ENCODE measurements around the gene ALOX5. TPM values are rescaled to one million over a fixed set of nuclear protein-coding genes. Genes with fewer than 3 reads are reported as not detected.
A peak's percentile ranks its signal among the peaks of the same experiment; 100 is the strongest.
"Not testable (repeated sequence)": the region's sequence is repeated elsewhere in the genome, so short reads cannot be mapped to it uniquely, and the experiment has no call there.

The ALOX5 gene
- total RNA-seq = 10 to 100 TPM; 13.5 to 27.2 (median 21.1) TPM

- TF ChIP-seq CTCF (IDR thresholded peaks at IDR 0.05) = no peak
- no peak for TF ChIP-seq POLR2A (IDR thresholded peaks at IDR 0.05)
- TF ChIP-seq EP300 (IDR thresholded peaks at IDR 0.05; ENCODE audit: low read depth) = no peak
- TF ChIP-seq POLR2AphosphoS5 (IDR thresholded peaks at IDR 0.05) = no peak
- Histone ChIP-seq H3K9me3 (no peaks in the 10 kb centered on the region), H3K27ac (peak within 1 kb of the TSS; percentile 38 to 65 (median 49)), H3K27me3 (peaks cover 48% of the 10 kb centered on the region), H3K36me3 (no peaks in the 10 kb centered on the region), H3K4me1 (peaks cover 8 to 24% (median 17%) of the 10 kb centered on the region in 4 donors), H3K4me3 (peak within 1 kb of the TSS; percentile 23 to 50 (median 38))
- peak; percentile 79 for DNase-seq
- intact Hi-C loops (cut with DNase I; ENCODE audit: low total_unique reads) (no loop called here), in situ Hi-C loops (cut with MboI; ENCODE audit: low pct_ligation_motif_present in 1 of 4, low pct_unique_long_range_greater_than_20kb in 1 of 4, low sequenced_read_pairs in 3 of 4) (no loop called here)
- WGBS, 2 donors (ENCODE audit: low coverage in 1 of 2) = 1% methylated on average over 34 of the region's 59 CpGs; no CpG with 5 or more reads in 1 of the 2 donors
These were observed at the start of gene ALOX5 for GRCh38 chr10:45373576-45374349. TSS of gene ALOX5 (plus strand) at chr10:45374216. CDS start at chr10:45374280, 64 bp downstream.

GRCh38 chr10:45325116-45325515, 48.9 kb upstream of the ALOX5 start:
- in situ Hi-C loops (cut with MboI; ENCODE audit: low pct_ligation_motif_present in 1 of 4, low pct_unique_long_range_greater_than_20kb in 1 of 4, low sequenced_read_pairs in 3 of 4) (no loop called here), intact Hi-C loops (cut with DNase I; ENCODE audit: low total_unique reads) (no loop called here)
- Histone ChIP-seq H3K27me3 (no peaks in the 10 kb centered on the region), H3K27ac (no peak overlapping the region), H3K4me1 (no peaks in the 10 kb centered on the region), H3K36me3 (no peaks in the 10 kb centered on the region), H3K9me3 (peaks cover 0 to 2% of the 10 kb centered on the region in 2 donors), H3K4me3 (no peak overlapping the region)
- TF ChIP-seq POLR2AphosphoS5 (IDR thresholded peaks at IDR 0.05) (no peak), POLR2A (IDR thresholded peaks at IDR 0.05) (no peak), EP300 (IDR thresholded peaks at IDR 0.05; ENCODE audit: low read depth) (no peak), CTCF (IDR thresholded peaks at IDR 0.05) (no peak)
- no peak for DNase-seq
- WGBS, 2 donors (ENCODE audit: low coverage in 1 of 2) = 70 to 74% methylated on average over 1 of the region's 1 CpG

- intact Hi-C loops (cut with DNase I; ENCODE audit: low total_unique reads); H3K9me3 ChIP-seq; H3K27me3 ChIP-seq; H3K36me3 ChIP-seq; H3K4me1 ChIP-seq; DNase-seq; in situ Hi-C loops (cut with MboI; ENCODE audit: low pct_ligation_motif_present in 1 of 4, low pct_unique_long_range_greater_than_20kb in 1 of 4, low sequenced_read_pairs in 3 of 4); H3K27ac ChIP-seq; H3K4me3 ChIP-seq: not testable (repeated sequence)
- WGBS, 2 donors (ENCODE audit: low coverage in 1 of 2) = 94% methylated on average over 1 of the region's 1 CpG; no CpG with 5 or more reads in 1 of the 2 donors
These were observed 47.2 kb upstream of the ALOX5 start for GRCh38 chr10:45326864-45327263.

GRCh38 chr10:45331824-45332223, 42.2 kb upstream of the ALOX5 start:
- H3K9me3 ChIP-seq; intact Hi-C loops (cut with DNase I; ENCODE audit: low total_unique reads); H3K4me1 ChIP-seq; DNase-seq; H3K4me3 ChIP-seq; H3K27ac ChIP-seq; H3K27me3 ChIP-seq; in situ Hi-C loops (cut with MboI; ENCODE audit: low pct_ligation_motif_present in 1 of 4, low pct_unique_long_range_greater_than_20kb in 1 of 4, low sequenced_read_pairs in 3 of 4); H3K36me3 ChIP-seq: not testable (repeated sequence)
- 77 to 88% methylated on average over 3 of the region's 3 CpGs for WGBS, 2 donors (ENCODE audit: low coverage in 1 of 2)

GRCh38 chr10:45339894-45340293, 34.1 kb upstream of the ALOX5 start:
- WGBS, 2 donors (ENCODE audit: low coverage in 1 of 2) = 95% methylated on average over 1 of the region's 1 CpG; no CpG with 5 or more reads in 1 of the 2 donors
- DNase-seq = no peak
- TF ChIP-seq POLR2A (IDR thresholded peaks at IDR 0.05) (no peak), EP300 (IDR thresholded peaks at IDR 0.05; ENCODE audit: low read depth) (no peak), CTCF (IDR thresholded peaks at IDR 0.05) (no peak), POLR2AphosphoS5 (IDR thresholded peaks at IDR 0.05) (no peak)
- H3K4me3 ChIP-seq = no peak overlapping the region
- in situ Hi-C loops (cut with MboI; ENCODE audit: low pct_ligation_motif_present in 1 of 4, low pct_unique_long_range_greater_than_20kb in 1 of 4, low sequenced_read_pairs in 3 of 4) = no loop called here
- H3K27ac ChIP-seq = no peak overlapping the region
- no peaks in the 10 kb centered on the region for H3K4me1 ChIP-seq
- intact Hi-C loops (cut with DNase I; ENCODE audit: low total_unique reads) = no loop called here
- no peaks in the 10 kb centered on the region for H3K36me3 ChIP-seq
- H3K9me3 ChIP-seq = no peaks in the 10 kb centered on the region
- H3K27me3 ChIP-seq = no peaks in the 10 kb centered on the region

GRCh38 chr10:45340420-45340819, 33.6 kb upstream of the ALOX5 start:
- H3K27ac ChIP-seq; H3K9me3 ChIP-seq; H3K27me3 ChIP-seq; in situ Hi-C loops (cut with MboI; ENCODE audit: low pct_ligation_motif_present in 1 of 4, low pct_unique_long_range_greater_than_20kb in 1 of 4, low sequenced_read_pairs in 3 of 4); intact Hi-C loops (cut with DNase I; ENCODE audit: low total_unique reads); H3K4me3 ChIP-seq; H3K4me1 ChIP-seq; DNase-seq; H3K36me3 ChIP-seq: not testable (repeated sequence)
- 76 to 80% methylated on average over 2 to 4 of the region's 4 CpGs for WGBS, 2 donors (ENCODE audit: low coverage in 1 of 2)

GRCh38 chr10:45346652-45347335, 27.2 kb upstream of the ALOX5 start:
- DNase-seq; H3K4me1 ChIP-seq; in situ Hi-C loops (cut with MboI; ENCODE audit: low pct_ligation_motif_present in 1 of 4, low pct_unique_long_range_greater_than_20kb in 1 of 4, low sequenced_read_pairs in 3 of 4); H3K27ac ChIP-seq; intact Hi-C loops (cut with DNase I; ENCODE audit: low total_unique reads); H3K9me3 ChIP-seq; H3K36me3 ChIP-seq; H3K27me3 ChIP-seq; H3K4me3 ChIP-seq: not testable (repeated sequence)
- WGBS, 2 donors (ENCODE audit: low coverage in 1 of 2) = 93% methylated on average over 19 of the region's 24 CpGs; no CpG with 5 or more reads in 1 of the 2 donors

Measured in transverse colon (tissue), 4 donors.